HG03135 (cell line): Measurements from ENCODE around the gene GUCY1A1.

Experiments
- ATAC-seq: cut with Tn5 transposase; IDR thresholded peaks from one replicate; pipeline ENCODE4 v1.9.1; 2021; ENCODE audit warnings: mild to moderate bottlenecking, moderate library complexity; ENCODE audit not compliant: unreplicated experiment

GUCY1A1 gene

DNA sequence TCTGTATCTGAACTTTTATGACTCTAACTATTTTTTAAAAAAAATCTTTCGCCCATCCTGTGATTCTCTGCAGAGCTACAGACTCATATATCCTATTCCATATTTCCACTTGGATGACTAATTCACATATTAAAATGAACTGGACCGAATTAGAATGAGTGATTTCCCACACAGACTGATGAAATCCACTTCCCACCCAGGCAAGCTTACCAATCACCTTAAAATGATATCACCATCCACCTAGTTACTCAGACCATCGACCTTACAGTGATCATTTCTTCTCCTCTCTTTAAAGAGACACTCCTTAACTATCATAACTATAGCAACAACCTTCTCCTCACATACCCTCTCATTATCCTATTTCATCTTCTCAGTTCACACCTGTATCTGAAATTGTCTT lies 58.1 kb downstream of the GUCY1A1 start:
- no peak for ATAC-seq

DNA sequence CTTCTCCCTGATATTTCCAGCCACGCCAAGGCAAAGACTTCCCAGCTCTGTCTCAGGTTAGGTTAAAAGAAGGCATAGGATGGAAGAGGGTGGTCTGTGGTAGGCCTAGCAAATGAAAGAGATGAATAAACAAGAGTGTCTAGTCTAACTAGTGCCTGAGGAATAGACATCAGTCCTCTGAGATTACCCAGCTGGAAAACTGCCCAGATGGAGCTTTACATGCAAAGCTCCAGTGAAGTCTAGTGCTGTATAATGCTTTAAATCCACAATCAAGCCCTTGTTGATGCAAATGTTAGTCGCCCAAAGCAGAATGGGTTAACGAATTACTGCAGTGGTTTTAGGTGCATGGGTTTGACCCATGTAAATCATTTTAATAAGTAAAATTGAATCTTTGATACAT lies 67.4 kb downstream of the GUCY1A1 start:
- ATAC-seq: no peak

DNA sequence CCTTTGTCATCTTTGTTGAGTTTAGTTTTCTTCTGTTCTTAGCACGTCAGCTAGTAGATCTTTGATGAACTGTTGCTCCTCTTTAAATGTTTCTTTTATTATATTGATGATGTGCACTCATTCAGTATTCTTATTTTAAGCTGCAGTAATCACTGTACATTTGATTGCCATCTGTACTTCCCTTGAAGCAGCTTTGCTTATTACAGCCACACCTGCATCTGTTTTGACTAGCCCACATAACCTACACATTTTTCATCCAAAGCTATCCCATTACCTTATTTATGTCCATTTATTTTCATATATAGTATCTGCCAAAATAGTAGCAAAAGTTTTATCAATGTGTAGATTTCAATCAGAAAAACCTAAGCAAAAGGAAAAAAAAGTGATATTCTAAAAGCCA lies 68.3 kb downstream of the GUCY1A1 start:
- ATAC-seq: no peak

DNA sequence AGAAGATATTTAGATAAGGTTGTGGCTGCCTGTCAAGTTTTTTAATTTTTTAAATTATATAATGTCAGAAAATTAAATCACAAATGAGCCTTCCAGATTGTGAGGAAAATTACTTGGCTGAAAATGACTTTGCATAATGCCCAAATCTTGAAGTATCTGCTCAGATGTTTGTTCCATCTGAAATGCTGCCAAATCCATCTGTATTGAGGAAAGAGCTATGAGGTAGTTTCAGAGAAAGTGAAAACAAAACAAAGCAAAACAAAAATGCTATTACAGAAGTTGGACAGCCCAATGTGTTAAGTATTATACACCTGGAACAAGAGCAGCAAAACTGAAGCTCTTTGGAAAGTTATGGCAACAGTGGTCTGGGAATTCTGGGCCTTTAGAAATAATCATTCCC lies 68.8 kb downstream of the GUCY1A1 start:
- no peak for ATAC-seq

DNA sequence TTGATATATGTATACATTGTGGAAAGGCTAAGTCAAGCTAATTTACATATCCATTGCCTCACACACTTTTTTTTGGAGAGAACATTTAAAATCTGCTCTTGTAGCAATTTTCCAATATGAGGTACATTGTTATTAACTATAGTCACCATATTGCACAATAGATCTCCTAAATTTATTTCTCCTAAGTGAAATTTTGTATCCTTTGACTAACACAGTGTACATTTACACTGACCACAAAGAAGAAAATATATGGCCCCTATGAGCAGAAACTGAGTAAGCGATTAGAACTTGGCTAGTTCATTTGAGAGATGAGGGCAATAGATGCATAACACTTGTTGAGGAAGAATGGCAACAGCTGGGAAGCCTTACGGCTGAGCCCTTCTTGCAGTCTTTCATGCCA lies 71.9 kb downstream of the GUCY1A1 start:
- ATAC-seq: no peak

DNA sequence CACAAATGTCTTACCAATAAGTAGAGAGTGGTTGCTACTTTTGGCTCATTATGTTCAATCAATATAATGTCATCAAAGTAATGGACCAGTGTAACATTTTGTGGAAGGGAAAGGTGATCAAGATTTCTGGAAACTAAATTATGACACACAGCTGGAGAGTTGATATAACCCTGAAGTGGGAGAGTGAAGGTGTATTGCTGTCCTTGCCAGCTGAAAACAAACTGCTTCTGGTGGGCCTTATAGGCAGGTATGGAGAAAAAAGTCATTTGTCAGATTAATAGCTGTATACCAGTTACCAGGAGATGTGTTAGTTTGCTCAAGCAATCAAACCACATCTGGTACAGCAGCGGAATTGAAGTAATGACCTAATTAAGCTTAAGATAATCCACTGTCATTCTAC lies 74.9 kb downstream of the GUCY1A1 start:
- no peak for ATAC-seq

DNA sequence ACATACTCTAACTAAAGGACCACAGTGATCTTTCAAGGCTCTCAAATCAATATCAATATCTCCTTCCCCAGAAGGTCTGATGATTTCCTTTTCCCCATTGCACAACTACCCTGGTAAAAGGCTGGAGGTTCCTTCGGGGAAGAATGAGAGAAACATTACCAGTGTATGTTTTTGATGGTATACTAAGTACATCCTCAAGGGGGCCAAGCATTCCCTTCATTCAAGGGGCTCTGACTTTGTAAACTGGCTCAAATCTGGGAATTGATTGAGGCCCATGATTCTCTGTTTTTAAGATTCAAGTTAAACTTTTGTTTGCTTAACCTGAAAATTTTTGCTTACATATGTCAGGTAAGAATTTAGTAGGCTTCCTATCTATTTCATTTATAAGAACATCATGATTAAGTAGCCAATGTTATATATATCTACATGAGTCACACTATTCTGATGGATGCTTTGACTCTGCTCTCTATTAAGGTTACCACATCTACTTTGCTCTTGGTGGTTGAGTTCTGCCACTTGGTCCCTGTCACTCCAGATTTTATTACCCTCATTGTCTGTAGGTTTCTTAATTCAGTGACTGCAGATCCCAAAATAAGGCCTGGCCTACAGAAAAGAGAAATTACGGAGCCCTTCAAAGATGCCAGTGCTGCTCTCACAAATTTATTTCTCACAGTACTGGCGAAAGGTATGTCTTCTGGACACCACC lies 75.8 kb downstream of the GUCY1A1 start:
- ATAC-seq: no peak

DNA sequence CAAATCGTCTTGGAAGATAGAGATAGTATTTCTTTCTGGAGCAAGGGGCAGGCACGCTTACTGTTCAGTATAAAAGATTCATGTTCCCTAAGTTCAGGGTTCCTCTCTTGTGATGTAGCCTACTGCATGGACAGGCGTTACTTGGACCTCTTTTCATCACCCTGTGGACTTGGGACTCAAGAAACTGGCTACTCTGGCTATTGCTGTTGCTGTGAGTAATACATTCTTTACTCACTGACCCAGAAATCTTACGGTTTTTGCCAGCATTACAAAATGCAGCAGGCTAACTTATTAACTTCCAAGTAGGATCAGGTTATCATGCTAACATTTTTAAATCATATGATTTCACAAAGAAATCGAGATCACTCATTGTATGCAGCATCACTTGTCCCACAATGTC lies 79.3 kb downstream of the GUCY1A1 start:
- no peak for ATAC-seq

DNA sequence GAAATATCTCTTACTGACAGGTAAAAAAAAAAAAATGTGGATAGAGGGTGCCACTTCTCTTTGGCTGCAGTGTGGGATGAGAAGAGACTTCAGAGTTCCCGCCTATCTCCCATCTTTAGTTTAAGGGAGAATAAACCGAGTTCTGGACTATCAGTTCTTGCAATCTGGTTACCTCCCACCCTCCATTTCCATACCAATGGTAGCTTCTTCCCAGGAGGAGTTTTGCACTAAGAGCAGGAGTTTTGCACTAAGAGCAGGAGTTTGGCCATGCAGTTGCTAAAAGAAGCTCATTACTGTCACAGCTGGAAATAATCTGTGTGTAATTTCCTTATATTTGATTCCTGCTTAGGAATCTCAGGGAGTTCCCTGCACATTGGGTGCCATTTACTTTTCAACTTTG lies 81.4 kb downstream of the GUCY1A1 start:
- ATAC-seq: no peak

DNA sequence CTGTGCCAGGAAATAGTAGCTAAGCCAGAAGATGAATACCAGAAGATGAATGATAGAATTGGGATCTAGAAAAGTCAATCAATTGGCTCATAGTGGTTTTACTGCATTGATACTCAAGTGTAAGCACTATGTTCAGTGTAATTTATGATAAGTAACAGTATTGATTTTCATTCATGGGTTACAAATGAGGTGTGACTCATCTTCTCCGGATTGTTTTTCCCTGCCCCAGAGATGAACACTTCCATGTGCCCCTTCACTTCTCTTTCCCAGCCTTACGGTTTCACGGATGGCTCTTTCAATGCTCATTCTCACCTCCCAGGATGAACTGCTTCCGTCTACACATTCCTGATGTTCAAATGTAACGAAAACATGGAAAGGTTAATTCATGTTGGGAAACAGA lies 82.4 kb downstream of the GUCY1A1 start:
- no peak for ATAC-seq

DNA sequence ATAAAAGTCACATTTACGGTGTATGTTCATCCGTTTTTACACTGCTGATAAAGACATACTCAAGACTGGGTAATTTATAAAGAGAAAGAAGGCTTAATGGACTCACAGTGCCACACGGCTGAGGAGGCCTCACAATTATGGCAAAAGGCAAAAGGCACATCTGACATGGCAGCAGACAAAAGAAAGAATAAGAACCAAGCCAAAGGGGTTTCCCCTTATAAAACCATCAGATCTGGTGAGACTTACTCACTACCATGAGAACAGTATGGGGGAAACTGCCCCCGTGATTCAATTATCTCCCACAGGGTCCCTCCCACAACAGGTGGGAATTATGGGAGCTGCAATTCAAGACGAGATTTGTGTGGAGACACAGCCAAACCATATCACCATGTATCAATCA lies 84.9 kb downstream of the GUCY1A1 start:
- ATAC-seq: no peak

DNA sequence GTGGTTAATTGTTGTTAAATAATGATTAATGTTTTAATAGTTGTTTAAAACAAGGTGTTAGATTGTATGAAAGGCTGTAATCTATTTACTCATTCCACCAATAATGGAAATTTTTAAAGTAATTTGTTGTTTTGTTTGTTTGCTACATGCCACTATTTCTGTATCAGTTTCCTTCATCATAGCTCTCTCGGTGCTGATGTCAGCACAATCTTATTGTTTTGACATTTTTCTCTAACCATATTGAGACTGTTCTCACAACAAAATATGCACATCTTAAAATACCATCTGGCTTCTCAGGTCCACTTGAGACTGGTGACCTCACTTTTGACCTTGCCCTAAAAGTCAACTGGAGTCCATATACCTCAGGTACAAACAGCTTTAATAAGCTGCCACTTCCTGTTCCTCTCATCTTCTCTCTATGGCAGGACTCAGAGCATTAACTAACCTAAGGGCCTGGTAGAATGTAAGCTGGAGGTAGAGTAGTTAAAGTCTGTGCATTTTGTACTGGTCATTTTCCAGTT lies 91.2 kb downstream of the GUCY1A1 start:
- no peak for ATAC-seq

DNA sequence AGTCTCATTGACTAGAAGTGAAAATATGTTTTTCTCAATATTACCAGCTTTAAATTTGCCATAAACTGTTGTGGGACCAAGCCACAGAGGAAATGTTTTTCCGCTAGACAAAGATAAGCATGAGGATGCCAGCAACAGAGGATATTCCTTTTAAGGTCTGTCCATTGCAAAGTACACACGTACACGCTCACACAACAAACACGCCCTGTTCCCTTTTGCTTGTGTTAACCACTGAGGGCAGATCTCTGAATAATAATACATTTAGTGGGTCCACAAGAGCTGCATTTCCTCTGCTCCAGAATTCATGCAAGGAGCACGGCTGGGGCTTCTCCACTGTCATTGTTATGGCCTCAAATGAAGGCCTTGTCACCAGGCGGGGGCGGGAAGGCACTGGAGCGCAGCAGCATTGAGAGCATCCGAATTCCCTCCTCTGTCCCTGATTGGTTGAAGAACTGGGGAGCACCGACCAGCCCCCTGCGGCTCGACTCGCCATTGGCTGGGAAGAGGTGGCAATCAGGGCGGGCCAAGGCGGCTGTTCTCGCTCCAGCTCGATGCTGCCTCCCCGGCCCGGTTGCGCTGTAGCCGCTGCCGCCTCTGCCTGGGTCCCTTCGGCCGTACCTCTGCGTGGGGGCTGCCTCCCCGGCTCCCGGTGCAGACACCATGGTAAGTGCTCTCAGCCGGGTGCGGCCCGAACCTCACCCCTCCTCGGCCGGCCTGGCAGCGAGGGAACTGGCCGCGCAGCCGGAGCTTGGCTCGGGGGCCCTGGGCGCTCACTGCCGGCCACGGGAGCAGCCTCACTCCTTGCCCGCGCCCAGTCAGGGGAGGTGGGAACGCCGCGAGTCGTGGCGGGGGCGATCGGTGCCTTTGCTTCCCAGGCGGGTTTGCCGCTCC lies 92.1 kb downstream of the GUCY1A1 start, which contains the start of gene GUCY1B1:
Gene GUCY1B1 (plus strand): TSS at position 541 of the 891 bp plus-strand sequence. CDS start 120 bp downstream, at position 661.
- peak; percentile 98 for ATAC-seq

DNA sequence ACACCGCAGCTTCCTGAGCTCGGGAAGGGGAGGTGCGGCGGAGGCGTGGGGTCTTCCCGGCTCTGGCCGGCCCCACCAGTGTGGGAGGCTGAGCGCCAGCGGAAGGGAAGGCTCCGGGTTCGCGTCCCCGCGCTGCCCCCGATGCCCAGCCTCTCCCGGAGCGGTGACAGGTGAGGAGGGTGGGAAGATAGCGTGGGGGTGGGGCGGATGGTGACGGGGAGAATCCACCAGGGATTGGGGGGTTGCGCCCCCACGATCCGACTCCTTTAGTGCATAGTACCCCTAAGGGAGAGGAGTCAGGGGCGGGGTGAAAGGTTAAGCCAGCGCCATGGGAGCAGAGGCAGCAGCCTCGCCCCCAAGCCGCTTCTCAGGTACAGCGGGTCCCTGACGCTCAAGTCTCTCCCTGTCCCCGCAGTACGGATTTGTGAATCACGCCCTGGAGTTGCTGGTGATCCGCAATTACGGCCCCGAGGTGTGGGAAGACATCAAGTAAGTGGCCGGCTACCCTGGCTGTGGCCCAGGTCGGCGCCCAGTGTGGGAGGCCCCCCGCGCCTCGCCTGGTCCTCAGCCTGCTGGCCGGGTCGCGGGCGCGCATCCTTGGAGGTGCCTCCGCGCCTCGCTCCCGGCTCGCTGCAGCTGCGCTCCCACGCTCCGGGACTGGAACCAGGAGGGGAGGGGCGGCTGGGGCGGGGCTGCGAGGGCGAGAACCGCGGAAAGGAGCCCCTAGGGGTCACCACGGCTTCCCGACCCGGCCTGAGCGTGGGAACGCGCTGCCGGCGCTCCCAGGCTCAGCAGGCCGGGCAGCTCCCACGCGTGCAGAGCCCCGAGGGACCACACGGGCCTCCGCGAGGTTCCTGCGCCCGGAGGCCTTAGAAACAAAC lies 93.0 kb downstream of the GUCY1A1 start:
- ATAC-seq: peak; percentile 21

DNA sequence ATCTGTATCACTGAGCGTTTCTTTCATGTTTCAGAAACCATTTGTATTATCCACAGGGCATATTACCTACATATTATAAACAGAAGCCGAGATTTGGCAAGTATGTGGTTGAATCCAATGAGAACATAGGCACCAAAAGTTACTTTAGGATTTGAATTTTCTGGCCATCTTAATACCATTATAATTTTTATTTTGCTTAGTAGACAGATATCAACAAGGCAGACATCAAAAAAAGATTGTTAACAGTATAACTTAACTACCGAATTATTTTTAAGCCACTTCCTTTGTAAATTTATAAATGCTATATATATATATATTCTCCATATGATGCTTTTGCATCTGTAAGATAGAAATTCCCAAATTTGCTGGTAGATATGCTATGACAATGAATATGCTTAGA lies 94.4 kb downstream of the GUCY1A1 start:
- ATAC-seq: no peak

DNA sequence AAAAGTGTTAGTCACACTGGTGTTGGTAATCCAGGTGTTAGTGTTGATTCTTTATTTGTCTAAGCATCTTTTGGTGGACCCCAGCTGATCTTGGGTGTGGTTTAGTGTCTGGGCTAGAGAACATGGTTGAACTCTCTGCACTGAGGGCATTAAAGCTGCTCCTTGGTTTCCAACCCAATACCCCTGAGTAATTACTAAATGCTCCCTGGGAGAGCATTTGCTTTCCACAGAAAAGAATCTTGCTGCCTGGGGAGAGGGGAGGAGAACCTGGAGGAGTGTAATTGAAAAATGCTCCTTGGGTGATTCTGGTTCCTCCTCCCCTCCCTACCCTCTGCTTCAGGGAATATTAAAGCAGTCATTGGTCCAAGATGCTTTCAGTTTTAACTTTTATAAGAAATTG lies 95.3 kb downstream of the GUCY1A1 start:
- no peak for ATAC-seq

DNA sequence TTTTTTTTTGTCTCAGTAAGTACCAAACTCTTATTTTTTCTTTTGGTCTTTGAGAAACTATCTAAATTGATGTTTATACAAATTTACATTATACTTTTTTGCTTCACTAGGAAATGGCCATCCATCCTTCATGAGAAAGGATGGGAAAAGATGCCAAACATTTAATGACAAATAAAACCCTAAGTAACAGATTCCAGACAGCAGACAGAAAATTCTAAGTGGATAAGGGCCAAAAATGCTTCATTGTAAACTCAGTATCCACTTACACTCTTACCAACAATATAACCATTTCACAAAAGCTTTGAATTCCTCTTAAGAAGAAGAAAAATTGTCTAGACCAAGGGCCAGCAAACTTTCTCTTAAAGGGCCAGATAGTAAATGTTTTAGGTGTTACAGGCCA lies 95.7 kb downstream of the GUCY1A1 start:
- ATAC-seq: no peak

DNA sequence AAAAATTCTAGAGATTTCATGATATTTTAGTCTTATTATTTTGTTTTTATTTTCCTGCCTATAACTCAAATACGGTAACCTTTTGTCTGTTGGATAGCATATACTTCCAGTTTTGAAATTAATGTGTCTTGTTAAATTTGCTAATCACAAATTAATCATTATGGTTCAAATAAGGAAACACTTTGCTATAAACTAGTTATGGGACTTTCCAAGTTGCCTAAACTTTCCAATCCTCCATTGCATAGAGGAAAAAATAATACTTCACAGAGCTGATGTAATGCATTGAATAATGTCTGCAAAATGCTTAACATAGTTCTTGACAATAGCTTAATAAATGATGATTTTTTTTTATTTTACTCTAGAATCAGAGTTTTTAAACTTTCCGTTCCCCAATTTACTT lies 96.9 kb downstream of the GUCY1A1 start:
- no peak for ATAC-seq

DNA sequence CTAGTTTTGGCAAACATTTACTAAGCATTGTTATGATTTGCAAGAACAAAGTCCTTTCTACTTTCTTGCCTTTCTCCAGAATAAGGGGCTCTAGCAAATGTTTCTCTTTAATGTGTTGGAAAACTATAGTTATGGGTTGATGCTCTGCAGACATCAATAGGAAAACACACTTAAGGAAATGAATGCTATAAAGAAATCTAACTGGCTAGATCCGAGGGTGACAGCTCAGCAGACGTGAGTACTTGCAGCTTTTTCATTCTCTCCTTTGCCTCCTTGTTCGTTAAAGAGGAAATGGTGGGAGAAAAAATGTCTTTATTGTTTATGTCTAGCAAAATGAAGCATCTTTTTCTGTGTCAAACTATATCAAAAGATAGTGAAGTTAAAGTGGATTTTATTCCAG lies 98.5 kb downstream of the GUCY1A1 start:
- no peak for ATAC-seq

DNA sequence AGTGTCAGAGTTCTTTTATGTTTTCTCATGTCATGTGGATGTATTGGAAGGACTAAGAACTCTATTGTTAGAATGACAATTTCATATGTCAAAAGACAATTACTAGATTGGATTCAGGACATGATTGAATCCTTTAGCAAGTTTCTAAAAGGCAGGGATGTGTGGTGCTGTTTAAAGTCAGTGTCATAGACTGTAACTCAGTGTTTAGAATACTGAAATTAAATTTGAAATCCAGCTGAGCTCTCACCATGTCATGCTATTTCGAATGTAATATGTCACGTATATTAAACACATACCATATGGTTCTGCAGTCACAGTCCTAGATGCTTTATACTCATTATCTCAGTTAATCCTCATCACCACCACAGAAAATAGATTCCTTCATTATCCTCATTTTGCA lies 100.0 kb downstream of the GUCY1A1 start:
- no peak for ATAC-seq

DNA sequence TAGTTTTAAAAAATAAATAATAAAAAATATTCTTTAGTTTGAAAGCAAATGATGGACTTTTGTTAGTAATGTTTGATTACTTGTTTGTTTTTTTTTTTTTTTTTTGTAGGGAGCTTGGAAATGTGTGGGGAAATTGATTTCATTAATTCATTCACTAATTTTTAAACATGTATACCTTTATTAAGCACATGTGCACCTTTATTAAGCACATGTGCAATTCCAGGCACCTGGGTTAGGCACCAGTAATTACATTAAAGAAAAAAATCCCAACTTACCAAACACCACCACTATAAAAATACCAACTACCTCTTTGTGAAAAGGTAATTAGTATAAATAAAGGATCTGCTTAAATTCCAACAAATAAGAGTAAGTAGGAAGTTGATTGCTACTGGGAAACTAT lies 101.7 kb downstream of the GUCY1A1 start:
- ATAC-seq: no peak
